GM19455 (cell line): ENCODE measurements around the gene TNRC6B.
"Not testable (repeated sequence)": the region's sequence is repeated elsewhere in the genome, so short reads cannot be mapped to it uniquely, and the experiment has no call there.

ENCODE experiments used
- ATAC-seq: cut with Tn5 transposase; IDR thresholded peaks from one replicate; pipeline ENCODE4 v1.9.1; 2021; ENCODE audit not compliant: unreplicated experiment

TNRC6B gene

DNA sequence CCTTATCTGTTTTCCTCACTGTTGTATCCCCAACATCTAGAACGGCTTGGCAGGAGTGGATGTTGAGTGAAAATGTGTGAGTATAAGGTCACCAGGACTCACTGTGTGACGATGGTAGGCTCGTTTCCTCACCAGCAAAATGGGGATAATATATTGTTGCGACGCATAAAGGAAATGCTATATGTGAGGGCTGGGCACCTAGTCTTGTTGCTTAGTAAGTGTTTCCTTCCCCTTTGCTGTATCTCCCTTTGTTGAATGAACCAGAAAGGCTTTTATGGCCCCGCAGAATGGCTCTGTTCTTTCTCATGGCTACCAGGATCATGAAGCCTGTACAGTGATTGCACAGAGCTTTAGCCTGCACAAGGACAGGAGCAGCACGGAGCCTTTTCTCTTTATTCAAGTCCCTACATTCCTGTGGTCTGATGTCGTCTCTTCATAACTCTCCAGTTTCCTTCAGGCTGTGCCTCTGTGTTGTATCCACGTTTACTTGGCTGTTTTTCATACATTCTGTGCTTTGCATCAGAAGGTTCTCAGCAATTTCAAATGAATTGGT, 5.4 kb downstream of the TNRC6B start:
- ATAC-seq = no peak

DNA sequence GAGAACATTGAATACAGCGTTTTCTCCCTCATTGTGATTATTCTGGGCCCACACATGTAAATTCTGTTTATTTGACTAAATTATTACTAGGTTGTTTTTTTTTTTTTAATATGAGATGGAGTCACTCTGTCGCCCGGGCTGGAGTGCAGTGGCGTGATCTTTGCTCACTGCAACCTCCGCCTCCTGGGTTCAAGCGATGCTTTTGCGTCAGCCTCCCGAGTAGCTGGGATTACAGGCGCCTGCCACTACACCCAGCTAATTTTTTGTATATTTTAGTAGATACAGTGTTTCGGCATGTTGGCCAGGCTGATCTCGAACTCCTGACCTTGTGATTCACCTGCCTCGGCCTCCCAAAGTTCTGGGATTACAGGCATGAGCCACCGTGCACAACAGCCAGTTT, 5.9 kb downstream of the TNRC6B start:
- not testable (repeated sequence) for ATAC-seq

DNA sequence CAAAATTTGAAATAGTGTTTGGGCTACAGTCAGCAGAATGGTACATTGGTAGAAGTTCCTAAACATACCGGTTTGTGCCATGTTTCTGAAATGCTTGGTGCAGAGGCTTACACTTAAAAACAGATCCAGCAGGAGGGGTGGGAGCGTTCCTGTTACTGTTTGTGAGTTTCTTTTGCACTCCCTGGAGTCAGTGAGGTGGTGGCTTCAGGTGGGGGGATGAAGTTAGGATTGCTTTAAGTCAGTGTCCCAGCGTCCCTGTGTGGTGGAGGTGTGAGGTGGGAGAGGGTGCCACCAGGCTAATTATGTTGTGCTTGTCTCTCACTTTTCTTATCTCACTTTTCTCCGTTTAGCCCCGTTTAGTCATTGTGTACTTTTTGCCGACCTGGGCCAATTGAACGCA, 9.7 kb downstream of the TNRC6B start:
- no peak for ATAC-seq

DNA sequence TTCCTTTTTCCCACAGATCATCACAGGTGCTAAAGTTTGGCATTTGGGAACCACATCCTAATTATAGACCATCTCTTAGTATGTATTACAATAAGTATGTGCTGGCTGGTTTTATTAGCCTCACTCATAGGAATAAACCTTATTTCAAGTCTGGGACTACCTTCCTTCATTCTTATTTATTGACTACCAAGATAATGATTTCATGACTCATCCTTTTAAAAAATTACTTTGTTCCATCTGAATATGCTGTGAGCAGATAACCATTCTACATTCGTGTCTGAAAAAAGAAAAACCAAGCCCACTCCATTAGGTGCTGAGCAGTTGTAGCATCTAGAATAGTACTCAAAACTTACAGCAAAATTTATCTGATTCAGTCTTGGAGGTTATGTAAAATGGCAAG, 12.3 kb downstream of the TNRC6B start:
- ATAC-seq = no peak

DNA sequence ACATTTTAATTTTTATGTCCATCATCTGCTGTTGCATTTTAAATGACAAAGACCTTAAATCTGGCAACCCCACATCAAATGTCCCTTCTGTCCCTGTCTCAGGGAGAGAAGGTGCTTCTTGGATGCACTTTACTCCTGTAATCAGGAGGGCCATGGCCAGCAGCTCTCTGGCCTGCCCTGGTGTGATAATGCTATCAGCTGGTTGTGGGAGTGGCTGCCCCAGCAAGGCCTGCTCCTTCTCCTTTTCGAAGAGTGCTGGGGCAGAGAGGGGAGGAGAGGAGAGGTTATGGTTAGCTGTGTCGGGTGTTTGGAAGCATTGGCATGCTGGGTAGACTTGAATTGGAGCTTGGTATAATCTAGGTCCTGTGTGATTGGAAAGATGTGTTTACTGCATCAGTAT, 12.8 kb downstream of the TNRC6B start:
- ATAC-seq = no peak

DNA sequence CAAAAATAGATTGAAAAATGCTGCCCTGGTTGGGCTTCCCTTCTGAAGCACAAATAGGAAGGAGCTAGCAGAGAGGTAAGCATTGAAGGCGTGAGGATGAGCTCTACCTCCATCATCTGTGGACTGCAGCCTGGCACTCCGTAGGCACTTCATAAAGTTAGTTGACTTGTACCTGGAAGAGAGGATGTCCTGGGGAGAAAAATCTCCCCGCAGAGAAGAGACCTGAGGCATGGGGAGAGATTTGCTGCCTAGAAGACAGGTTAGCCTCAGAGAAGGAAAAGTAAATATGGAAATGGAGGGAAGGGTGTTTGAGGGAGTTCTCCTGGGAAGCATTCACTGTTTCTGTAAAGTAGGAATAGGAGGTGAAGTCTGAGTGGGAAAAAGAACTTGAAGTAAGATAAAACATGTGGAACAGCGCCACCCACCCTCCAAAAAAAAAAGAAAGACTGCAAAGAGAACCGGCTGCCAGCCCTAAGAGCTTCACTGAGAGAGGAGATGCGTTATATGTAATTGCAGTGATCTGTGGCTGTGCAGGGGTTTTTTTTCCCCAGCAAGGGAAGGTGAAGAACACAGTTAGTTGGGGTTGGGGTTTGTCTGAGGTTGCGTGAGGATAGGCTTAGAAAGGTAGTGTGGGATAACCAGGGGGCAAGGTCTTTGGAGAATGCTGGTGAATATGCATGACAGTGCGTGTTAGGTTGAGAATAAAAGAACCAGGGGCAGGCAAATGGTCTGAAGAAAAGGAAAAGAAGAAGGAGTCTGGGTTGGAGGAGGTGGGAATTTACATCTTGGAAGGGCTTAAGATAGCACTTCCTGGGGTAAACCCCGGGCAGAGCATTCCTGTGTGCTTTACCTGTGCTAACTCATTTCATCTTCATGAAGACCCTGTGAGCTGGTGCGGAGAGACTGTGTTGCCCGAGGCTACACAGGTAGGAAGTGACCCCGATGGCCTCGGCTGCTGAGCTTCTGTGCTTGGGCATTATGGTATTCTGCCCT, 16.0 kb downstream of the TNRC6B start:
- no peak for ATAC-seq

DNA sequence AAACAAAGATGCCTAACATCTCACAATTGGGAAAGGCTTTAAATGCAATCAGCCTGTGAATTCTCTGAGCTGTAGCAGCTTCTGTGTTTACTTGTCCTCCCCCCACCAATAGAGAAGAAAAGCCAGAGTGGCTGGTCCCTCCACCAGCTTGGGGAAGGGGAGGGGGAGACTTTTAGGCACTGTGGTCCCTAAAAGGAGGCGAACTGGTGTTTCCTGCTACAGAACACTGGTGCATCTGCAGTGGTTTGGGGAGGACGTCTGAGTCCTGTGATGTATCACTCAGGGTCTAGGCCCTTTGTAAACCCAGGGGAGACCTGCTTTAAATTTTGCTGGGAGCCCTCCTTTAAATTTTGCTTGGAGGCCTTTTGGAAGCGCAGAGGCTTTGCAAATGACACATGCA, 16.9 kb downstream of the TNRC6B start:
- no peak for ATAC-seq

DNA sequence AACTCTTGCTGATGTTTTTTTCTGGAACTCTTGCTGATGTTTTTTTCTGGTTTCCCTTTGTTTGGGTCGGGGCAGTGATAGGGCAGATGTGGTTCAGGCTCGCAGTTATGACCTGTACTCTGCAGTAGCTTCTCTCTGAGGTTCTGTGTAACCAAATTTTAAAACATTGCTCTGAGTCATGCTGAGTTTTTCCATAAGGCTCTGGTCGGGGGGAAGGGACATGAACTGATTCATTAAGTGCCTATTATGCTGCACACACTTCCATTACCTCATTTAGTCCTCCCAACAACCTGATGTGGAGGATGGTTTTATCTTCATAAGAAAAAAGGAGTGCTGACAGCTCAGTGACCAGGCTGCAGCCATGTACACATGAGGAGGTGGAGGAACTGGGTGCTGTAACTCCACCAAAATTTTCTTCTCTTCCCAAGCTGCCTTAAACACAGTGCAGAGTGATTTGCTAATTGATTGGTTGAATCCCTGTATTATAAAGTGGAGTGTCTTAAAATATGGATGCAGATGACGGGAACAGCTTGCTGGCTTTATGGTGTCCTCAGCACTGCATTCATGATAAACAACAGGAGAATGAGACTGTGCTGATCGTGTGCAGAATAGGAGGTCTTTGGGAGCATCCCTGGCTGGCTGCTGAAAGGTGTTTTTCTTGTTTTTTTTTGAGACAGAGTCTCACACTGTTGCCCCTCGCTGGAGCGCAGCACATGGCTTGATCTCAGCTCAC, 19.1 kb downstream of the TNRC6B start:
- ATAC-seq = no peak

DNA sequence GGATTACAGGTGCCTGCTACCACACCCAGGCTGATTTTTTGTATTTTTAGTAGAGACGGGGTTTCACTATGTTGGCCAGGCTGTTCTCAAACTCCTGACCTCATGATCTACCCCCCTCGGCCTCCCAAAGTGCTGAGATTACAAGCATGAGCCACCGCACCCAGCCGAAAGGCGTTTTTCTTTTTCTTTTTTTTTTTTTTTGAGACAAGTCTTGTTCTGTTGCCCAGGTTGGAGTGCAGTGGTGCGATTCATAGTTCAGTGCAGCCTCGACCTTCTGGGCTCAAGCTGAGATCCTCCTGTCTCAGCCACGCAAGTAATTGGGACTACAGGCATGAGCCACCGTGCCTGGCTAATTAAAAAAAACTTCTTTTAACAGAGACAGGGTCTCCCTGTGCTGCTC, 19.7 kb downstream of the TNRC6B start:
- not testable (repeated sequence) for ATAC-seq

DNA sequence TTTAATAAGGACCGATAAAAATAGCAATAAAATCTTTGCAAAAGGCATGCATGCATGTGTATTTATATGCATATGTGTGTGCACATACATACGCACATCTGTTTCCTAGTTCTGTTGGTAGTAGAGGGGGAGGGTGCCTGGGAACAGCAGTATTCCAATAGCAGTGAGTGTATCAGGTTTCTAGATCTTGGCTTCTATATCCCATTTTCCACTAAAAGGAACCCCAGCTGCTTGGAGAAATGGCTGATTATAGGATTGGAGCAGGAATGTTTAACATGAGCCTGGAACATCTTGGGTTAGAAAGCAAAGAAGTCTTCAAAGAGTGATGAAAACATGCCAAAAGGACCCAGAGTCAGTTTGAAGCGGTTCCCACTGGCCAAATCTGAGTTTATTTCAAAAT, 21.0 kb downstream of the TNRC6B start:
- ATAC-seq = no peak

DNA sequence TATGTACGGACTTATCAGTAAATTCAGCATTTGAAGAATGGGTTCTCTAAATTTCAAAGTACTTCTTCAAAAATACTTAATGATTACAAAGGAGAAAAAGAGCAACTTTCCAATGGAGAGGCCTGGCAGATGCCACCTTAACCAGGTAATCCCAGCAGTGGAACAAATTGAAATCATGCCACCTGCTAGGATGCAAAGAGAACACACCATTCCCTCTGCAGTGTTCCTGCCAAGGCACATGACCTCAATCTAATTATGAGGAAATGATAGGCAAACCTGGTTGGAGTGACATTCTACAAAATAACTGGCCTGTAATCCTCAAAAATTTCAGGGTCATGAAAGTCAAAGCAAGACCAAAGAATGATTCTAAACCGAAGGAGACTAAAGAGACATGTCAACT, 21.5 kb downstream of the TNRC6B start:
- no peak for ATAC-seq

DNA sequence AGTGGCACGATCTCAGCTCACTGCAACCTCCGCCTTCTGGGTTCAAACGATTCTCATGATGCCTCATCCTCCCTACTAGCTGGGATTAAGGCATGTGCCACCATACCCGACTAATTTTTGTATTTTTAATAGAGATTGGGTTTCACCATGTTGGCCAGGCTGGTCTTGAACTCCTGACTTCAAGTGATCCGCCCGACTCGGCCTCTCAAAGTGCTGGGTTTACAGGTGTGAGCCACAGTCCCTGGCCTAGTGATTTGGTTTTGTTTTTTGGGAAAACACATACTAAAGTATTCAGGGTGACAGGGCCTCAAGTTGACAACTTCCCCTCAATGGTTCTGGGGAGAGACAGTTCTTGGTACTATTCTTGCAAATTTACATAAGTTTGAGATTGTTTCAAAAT, 22.1 kb downstream of the TNRC6B start:
- no peak for ATAC-seq

DNA sequence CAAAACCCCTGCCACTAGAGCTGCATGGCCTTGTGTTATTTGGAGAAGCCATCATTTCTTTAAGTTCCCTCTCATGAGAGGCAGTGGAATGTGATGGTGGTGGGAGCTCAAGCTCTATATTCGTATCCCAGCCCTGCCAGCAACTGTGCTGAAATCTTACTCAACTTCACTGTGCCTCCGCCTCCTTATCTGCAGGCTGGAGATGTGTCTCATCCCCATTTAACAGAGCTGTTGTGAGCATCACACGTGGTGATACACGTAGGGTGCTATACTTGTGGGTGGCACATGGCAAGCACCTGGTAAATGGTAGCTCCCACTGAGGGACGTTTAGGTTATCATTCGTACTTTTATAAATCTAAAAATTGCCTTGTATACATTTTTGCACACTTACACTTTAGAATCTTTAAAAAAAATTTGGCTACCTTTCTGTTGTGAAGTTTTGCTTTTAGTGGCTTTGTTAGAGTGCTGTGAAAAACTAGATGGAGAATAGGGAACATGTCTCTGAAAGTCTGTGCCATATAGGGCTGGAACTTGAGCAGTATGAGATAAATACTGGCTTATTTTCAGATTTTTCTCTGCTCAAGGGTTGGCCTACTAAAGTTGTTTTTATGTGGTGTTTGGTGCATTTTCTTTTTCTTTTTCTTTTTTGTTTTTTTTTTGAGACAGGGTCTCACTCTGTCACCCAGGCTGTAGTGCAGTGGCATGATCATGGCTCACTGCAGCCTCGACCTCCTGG, 23.2 kb downstream of the TNRC6B start:
- no peak for ATAC-seq

DNA sequence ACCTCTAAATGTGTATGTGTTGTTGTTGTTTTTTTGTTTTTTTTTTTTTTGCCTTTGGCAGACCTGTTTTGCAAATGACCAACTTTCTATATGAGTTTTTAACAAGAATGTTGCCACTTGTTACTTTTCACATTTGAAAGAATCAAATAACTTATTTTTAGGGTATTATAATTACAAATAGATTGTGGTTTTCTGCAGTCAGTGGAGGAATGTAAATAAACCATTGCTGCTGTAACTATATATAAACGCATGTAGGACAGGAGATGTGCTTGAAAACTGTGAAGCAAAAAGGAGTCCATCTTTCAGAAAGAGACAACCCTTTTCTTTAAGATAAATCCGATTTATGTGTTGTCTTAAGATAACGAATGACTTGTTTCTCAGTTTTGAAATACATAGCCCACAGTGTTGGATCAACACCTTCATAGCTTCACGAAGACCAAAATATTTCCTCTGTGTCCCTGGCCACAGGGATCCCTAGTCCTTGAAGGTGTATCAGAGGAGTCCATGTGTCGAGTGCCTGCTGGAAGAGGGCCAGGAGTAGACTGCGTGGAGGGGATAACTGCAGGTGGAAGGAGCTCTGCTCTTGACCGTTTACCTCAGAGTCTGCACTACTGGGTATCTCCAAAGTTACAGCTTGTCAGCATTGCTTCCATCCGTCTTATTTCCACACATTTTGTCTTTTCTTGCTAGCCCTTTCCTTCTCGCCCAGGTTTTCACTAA, 24.7 kb downstream of the TNRC6B start:
- no peak for ATAC-seq

DNA sequence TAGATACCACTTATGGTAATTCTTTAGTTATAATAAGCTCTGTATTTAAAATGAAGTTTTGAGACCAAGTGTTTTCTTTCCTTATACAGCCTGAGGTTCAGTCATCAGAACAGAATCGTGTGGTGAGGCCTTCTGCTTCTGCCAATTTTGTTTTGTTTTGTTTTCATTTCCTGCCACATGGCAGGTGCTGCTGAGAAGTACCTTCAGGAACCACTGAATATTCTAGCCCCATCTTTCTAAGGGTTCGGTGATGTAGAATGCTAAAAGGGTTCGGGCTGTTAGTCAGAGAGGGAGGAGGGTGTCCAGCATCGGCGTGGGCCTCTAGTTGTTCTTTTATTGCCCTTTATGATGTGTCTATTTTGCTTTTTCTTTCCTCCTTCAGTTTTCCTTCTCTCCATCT, 25.8 kb downstream of the TNRC6B start:
- no peak for ATAC-seq

DNA sequence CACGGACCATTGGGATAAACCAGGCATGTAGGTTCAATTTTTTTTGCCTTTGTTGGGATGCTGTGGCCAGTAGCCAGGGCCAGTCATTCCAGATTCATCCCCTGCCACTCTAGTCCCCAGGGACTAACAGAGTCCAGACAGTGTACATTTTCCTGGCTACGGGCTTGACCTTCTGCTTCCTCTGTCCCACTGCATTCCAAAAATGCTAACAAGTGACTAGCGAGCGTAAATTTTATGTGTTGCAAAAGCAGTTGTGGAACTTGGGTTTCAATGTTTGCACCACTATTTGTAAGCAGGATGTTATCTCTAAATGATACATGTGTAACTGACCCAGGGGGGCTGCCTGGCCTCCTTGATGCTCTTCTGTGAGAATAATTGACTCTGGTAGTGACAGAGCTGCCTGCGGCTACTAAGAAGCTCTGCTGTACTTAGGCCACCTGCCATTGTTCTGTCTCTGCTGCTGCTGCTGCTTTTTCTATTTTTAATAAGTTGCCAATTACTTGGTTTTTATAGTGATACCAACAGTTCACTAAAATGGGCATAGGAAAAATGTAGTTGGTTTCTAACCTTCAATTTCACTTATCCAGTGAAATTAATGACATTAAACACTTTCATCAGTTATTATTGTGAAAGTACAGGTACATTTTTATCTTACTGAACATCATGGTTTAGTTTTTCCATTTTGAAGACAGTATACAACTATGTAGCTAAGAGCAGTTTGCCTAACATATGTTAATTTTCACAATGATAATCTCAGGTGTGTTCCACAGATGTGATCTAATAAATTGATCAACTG, 26.8 kb downstream of the TNRC6B start:
- no peak for ATAC-seq

DNA sequence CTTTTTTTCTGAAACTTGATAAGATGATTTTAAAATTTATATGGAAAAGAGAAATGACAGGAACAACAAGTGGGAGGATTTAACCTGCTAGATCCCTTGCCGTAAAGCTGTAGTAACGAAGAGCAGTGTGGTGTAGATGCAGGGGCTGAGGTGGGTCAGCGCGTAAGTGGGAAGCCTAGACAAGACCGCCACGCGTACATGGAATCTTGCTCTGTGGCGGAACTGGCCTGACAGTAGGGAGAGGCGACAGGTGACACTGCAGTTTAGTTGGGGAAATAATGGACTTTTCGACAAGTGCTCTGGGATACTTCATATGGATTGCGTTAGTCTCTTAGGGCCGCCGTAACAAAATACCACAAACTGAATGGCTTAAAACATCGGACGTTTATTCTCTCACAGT, 28.8 kb downstream of the TNRC6B start:
- ATAC-seq = no peak

DNA sequence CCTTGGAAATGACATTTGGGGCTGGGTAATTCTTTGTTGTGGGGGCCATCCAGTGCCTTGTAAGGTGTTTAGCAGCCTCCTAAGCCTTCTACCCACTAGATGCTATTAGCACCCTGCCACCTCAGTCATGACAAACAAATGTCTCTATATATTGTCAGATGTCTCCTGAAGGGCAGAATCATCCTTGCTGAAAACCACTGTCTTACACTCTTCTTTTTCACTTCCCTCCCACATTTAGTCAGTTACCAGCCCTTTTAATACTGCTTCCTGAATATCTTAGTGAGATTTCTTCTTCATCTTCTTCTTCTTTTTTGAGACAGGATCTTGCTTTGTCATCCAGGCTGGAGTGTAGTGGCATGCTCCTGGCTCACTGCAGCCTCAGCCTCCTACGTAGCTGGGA, 33.1 kb downstream of the TNRC6B start:
- ATAC-seq = no peak

DNA sequence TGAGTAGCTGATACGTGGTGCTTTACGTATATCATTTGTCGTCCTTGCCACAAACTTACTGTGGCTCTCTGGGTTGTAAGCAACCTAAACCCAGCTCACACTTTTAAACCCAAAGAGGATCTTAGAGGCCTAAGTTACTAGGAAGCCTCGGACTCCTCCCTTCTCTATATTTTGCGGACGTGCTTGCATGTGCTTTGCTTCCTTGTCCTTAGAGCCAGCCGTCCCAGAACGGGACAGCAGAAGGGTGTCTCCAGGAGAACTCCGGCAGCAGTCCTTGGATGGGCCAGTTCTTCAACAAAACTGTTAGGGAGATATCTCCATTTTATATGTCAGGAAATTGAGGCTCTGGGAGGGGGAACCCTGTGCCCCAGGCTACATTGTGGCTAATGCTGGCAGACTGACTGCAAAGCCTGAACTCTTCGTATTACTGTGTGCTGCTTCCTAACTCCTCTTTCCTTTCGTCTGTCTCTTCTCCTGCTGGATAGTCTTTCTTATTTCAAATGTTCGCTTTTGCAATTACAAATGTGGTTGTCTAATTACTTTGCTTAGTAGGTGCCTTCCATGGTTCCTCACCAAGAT, 33.8 kb downstream of the TNRC6B start:
- ATAC-seq = no peak
